Effector CD8-positive, alpha-beta T cell (primary cell): ENCODE measurements around the gene ZNF699.
"Not testable (repeated sequence)": the region's sequence is repeated elsewhere in the genome, so short reads cannot be mapped to it uniquely, and the experiment has no call there.

Experiments
- DNase-seq: peaks from one replicate; lab custom pipeline; 2025; lab: John Stamatoyannopoulos, UW
- total RNA-seq, 4 experiments: gene quantifications; one replicate each; lab custom pipeline; 2026; lab: John Stamatoyannopoulos, UW

Gene ZNF699
- 25.2 to 52.9 (median 45.3) reads per million in 4 experiments for total RNA-seq

DNA sequence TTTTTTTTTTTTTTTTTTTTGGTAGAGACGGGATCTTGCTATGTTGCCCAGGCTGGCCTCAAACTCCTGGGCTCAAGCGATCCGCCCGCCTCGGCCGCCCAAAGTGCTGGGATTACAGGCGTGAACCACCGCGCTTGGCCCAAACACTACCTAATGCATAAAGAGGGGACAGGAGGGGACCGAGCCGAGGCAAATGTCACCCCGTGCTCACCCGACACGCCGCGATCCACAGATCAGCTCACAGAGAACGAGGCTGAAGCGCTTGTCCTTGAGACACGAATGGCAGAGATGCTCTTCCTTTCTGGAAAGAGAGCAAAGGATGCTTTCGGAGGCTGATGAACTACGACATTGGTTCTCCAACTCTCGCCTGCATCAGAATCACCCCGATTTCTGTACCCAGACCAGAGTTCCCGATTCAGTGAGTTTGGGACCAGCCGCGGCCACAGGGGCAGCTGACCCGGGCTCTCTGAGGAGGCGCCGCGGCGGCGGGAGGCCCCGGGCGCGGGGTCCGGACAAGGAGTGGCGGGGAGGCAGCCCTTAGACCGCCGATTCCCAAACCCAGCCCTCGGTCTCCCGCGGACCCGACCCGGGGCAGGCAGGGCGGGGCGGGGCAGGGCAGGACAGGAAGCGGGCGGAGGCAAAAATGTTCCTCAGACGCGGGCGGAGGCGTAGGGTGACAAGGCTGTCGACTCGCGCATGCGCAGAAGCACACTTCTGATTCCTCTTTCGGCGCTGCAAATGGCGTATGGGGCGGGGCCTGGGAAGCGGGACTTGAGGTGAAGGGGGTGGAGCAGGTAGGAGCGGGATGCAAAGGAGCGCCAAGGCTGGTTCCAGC lies at the start of gene ZNF699:
Gene ZNF699 (minus strand): TSS at position 700 of the 835 bp plus-strand sequence. CDS start 4,719 bp downstream, outside the sequence.
- DNase-seq = peak; percentile 96

DNA sequence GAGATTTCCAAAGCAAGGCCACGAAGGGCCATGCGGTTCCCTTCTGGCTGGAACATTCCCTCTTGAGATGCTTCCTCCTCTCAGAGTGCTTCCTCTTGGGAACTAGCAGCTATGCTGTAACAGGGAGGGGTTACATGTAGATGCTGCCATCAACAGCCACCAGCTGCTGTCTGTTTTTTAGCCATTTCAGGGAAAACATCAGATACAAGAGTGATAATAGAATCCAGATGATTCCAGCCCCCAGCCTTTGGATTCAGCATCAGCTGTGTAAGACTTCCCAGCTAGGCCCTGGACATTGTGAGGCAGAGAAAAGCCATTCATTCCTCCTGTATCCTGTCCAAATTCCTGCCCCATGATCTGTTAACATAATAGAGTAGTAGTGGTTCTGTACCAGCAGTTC lies 45.0 kb upstream of the ZNF699 start:
- DNase-seq = no peak

DNA sequence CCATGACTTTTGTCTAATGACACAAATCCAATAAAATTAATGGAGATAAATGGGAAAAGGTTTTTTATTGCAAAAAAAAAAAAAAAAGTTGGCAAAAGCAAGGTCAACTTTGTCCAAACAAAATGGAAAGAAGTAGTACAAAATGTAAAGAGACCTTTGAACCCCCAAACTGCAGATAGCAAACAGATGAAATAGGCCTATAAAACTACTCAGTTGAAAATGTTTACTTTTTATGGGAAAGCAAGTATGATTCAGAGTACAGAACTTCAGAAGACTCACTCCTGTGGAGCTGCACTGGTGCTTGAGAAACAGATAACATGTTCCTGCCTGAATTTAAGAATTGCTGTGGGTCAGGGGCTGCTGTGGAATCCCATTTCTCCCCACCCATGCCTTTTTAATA lies 43.4 kb upstream of the ZNF699 start:
- no peak for DNase-seq

DNA sequence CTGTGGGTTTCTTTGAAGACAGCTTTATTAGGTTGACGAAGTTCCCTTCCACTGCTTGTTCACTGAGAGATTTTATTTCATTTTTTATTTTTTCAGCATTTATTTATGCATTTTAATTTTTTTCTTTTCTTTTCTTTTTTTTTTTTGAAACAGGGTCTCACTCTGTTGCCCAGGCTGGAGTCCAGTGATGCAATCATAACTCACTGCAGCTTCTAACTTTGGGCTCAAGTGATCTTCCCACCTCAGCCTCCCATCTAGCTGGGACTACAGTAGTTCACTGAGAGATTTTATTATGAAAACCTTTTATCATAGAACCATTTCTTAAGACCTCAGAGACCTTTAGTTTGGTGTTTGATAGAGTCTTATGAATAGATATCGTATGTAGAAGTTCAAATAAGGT lies 42.9 kb upstream of the ZNF699 start:
- no peak for DNase-seq

DNA sequence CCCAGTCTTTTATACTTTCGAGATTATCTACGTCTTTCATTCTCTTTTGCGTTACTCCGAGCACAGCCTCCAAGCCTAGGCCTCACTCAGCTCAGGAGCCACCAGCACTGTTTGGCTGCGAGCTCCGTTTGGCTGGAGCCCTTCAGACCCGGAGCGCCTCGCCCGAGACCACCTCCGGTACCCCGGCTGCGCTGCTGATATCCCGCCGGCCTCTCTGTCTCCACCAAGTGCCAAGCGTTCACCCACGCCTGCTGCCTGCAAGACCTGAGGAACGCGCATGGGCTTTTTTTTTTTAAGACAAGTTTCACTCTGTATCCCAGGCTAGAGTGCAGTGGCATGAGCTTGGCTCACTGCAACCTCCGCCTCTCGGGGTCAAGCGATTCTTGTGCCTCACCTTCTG lies 39.0 kb upstream of the ZNF699 start:
- DNase-seq = no peak

DNA sequence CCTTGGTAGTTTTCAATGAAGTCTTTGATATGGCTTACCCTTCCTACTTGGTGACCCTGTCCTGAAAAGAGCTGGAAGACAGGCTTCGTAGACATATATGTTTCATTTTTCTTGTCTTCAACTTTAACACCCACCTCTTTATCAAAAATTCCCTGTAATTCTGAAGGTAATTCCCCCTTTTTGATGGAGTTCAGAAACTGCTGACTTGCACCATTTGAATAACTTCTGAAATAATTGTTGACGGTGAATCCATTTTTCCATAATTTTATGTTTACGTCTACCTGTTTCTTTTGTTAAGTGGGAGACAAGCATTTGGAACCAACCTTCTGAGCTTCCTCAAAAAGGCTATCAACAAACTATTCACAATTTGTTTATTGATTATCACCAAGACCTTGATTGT lies 38.6 kb upstream of the ZNF699 start:
- no peak for DNase-seq

DNA sequence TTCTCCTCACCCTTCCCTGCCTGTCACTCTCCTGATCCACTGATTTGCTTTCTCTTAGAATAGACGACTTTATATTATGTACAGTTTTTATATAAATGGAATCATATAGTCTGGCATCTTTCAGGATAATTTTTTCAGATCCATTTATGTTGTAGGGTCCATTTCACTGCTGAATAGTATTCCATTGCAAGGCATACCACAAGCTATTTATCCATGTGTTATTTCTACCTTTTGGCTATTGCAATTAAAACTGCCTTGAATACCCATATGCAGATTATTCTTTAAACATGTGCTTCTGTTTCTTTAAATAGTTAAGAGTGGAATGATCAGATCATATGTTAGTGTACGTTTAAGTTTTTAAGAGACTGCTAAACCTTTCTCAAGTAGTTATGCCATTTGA lies 35.4 kb upstream of the ZNF699 start:
- DNase-seq = no peak

DNA sequence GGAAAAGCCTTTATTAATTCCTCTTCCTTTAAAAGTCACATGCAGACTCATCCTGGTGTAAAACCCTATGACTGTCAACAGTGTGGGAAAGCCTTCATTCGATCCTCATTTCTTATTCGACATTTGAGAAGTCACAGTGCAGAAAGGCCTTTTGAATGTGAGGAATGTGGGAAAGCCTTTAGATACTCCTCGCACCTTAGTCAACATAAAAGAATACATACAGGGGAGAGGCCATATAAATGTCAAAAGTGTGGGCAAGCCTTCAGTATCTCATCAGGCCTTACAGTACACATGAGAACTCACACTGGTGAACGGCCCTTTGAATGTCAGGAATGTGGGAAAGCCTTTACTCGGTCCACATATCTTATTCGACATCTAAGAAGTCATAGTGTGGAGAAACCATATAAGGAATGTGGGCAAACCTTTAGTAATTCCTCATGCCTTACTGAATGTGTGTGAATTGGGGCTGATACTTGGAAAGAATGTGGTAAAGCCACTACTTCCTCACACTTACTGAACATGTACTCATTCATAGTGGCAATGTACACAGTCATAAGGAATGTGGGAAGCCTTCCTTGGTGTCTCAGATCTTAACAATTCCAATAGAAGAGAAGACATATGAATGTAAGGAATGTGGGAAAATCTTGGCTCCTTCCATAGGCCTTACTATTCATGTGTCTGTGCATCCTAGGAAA lies 33.1 kb upstream of the ZNF699 start:
- no peak for DNase-seq

DNA sequence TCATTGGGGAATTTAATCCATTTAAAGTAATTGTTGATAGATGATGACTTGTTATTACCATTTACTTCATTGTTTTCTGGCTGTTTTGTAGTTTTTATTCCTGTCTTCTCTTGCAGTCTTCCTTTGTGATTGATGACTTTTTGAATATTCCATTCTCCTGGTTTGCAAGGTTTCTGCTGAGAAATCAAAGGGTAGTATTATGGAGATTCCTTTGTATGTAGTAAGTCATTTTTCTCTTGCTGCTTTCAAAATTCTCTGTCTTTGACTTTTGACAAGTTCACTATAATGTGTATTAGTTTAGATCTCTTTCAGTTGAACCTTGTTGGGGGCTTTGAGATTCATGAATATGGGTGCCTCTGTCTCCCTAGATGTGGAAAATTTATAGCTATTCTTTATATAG lies 20.4 kb upstream of the ZNF699 start:
- no peak for DNase-seq

DNA sequence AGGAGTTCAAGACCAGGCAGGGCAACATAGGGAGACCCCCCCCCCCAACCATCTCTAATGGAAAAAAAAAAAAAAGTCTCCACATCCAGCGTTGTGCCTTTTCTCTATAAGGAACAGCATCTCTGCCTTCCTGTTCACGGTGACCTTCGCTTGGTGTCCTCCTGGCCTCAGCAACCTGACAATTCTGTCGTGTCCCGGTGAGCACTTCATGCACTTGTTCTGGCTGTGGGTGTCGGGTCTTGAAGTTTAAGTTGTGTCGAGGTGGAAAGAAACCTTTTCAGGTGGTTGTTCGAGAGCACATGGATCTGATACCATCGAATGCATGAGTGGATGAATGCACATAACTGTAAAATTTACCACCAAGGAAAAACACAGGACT lies 14.9 kb upstream of the ZNF699 start:
- no peak for DNase-seq

DNA sequence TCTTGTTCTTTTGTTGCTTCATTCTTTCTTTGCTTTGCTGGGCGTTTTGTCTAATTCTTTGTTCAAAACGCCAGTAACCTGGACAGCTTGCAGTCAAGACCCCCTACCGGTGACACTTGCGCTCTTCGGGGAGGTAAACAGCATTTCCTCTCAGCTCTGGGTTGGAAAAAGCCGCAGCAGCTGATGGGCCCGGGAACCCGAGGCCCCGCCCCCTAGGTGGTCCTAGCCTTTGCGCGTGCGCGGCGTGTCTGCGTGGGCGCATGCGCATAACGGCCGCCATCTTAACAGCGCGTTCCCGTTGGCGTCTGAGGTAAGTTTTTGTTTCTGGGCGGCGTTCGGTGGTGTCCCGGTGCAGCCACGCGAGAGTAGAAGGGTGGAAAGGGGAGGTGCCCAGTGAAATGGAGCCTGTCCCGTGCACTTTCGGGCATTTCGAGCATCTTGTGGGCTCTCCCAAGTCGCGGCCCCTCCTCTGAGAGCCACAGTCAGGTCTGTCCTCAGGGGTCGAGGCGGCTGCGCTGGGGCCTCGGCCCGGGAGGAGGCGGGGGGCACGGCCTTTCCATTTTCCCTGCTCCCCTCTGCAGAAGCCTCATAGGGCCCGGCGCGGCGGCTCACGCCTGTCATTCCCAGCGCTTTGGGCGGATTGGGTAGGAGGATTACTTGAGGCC lies 14.4 kb upstream of the ZNF699 start, which contains the start of gene ZNF559:
Gene ZNF559 (plus strand): TSS at position 261 of the 665 bp plus-strand sequence. CDS start 14,371 bp downstream, outside the sequence.
- peak; percentile 96 for DNase-seq

DNA sequence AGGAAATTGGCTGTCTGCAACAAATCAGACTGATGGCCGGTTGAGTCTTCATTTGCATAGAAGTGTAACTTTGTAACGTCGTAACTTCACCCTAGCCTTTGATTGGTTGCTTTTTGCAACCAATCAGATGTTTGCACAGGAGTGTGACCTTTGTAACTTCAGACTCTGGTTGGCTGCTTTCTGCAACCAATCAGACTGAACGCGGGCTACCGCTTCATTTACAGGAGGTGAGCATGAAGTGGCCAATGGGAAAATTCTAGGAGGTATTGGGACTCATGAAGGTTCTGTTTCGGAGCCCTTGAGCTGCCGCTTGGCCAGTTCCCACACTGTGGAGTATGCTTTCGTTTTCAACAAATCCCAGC lies 13.9 kb upstream of the ZNF699 start:
- DNase-seq = peak; percentile 30

DNA sequence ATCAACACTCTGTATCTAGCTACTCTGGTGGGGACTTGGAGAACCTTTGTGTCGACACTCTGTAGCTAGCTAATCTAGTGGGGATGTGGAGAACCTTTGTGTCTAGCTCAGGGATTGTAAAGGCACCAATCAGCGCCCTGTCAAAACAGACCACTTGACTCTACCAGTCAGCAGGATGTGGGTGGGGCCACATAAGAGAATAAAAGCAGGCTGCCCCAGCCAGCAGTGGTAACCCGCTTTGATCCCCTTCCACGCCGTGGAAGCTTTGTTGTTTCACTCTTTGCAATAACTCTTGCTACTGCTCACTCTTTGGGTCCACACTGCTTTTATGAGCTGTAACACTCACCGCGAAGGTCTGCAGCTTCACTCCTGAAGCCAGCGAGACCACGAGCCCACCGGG lies 12.6 kb upstream of the ZNF699 start:
- not testable (repeated sequence) for DNase-seq

DNA sequence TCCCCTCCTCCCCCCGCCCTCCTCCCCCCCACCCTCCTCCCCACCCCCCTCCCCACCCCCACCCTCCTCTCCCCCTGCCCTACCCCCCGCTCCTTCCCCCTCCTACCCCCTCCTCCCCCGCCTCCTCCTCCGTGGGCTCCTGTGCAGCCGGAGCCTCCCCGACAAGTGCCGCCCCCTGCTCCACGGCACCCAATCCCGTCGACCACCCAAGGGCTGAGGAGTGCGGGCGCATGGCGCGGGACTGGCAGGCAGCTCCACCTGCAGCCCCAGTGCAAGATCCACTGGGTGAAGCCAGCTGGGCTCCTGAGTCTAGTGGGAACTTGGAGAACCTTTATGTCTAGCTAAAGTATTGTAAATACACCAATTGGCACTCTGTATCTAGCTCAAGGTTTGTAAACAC lies 12.1 kb upstream of the ZNF699 start:
- DNase-seq = not testable (repeated sequence)

DNA sequence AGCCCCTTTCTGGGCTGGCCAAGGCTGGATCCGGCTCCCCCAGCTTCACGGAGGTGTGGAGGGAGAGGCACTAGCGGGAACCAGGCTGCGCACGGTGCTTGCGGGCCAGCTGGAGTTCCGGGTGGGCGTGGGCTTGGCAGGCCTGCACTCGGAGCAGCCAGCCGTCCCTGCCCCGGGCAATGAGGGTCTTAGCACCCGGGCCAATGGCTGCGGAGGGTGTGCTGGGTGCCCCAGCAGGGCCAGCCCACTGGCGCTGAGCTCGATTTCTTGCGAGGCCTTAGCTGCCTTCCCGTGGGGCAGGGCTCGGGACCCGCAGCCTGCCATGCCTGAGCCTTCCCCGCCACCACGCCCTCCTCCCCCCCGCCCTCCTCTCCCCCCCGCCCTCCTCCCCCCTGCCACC lies 11.7 kb upstream of the ZNF699 start:
- DNase-seq = no peak

DNA sequence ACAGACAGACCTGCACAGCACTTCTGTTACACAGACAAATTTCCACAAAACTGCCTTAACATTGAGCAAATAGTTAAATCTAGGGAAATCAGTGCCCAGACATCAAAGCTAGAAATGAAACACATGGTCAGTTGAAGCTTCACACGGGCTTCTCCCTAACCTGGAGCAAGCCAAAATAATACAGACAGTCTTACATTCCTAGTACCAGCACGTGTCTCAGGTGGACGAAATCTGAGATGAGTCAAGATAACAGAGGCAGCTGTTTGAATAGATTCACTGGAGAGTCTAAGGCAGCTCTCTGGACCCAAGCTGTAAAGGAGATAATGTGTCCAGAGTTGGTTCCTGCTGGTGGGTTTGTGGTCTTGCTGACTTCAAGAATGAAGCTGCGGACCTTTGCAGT lies 4.1 kb upstream of the ZNF699 start:
- DNase-seq = no peak

DNA sequence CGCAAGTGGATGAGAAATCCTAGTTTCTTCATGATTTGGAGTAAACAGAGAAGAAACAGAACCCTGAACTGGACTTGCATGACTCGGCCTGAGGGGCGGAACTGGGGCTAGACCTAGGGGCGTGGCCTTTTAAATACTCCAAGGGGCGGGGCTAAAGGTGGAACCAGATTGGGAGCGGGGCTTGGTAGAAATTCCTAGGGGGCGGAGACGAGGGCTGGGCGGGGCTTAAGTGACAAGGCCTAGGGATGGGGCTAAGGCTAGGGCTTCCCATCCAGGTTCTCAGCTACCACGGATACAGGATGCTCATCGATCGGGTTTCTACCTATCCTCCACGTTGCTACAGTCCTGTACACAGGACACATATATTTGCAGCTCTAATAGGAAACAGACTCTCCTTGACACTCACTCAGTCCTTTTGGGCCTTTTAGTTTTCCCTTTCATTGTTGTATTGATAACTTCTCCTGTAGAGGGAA lies 372 bp upstream of the ZNF699 start:
- DNase-seq = peak; percentile 91

DNA sequence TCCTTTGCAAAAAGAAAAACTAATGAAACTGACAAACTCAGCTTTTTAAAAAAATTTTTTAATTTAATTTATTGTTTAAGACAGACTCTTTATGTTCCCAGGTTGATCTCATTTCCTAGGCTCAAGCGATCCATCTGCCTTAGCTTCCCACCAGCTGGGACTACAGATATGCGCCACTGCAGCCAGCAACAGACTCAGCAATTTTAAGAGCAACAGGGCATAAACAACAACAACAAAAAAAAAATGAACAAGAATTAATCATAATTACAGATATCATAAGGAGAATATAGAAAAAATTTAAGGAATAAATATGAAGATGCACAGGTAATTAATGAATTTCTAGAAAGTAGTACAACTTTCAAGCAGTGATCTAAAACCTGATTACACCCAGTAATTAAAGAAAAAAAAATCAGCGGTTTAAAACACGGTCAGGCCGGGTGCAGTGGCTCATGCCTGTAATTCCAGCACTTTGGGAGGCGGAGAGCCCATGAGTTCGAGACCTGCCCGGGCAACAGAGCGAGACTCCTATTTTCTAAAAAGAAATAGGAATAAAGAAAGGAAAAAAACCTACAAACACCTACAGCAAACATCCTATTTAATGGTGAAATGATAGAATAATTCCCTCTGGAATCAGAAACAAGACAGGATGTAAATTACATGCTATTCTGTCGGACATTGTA lies 1.4 kb downstream of the ZNF699 start:
- no peak for DNase-seq

DNA sequence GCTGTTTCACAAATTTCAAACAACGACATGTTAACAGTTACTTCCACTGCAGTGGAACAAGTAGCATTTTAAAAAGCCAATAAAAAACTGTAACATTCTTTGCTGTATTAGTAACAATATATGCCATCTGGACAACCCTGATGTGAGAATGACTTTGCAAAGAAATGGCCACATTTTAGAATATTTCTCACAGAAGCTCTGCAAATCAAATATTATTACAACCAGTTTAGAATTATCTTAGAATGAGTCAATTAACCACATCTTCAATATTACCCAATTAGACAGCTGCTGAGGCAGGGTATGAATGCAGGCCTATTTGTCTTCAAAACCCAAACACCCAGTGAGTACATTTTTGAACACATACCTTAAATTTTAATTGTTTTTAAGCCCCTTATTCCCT lies 3.2 kb downstream of the ZNF699 start:
- no peak for DNase-seq

DNA sequence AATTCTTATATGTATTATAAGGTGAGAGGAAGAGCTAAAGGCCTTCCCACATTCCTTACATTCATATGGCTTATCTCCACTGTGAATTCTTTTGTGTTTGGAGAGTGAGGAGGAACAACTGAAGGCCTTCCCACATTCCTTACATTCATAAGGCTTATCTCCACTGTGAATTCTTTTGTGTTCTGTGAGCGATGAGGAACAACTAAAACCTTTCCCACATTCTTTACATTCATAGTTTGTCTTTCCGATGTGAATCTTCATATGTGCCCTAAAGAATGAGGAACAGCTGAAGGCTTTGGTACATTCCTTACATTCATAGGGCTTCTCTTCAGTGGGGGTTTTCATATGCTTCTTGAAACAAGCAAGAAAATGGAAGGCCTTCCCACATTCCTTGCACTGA lies 13.3 kb downstream of the ZNF699 start:
- DNase-seq = no peak

DNA sequence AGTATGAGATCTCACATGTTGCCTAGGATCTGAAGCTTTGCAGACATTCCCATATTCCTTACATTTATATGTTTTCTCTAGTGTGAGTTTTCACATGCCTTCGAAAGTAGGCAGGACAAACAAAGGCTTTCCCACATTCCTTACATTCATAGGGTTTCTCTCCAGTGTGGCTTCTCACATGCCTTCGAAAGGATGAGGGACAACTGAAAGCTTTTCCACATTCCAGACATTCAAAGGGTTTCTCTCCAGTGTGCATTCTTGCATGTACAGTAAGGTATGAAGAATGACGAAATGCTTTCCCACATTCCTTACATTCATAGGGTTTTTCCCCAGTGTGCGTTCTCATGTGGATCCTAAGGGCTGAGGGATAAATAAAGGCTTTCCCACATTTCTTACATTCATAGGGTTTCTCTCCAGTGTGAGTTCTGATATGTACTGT lies 14.2 kb downstream of the ZNF699 start:
- DNase-seq = no peak
